ENCODE data around the gene DMRTB1. TPM values are rescaled to one million over a fixed set of nuclear protein-coding genes. Genes with fewer than 3 reads are reported as not detected.

Gene DMRTB1
- total RNA-seq (2014; rRNA removed) (not detected in 2 replicates), Bru-seq, nascent RNA (not detected), BruChase-seq, experiment 1, labeled RNA remaining after a 6-hour chase (not detected), BruChase-seq, experiment 2, labeled RNA remaining after a 2-hour chase (not detected)
- long read RNA-seq: 0 reads

DNA sequence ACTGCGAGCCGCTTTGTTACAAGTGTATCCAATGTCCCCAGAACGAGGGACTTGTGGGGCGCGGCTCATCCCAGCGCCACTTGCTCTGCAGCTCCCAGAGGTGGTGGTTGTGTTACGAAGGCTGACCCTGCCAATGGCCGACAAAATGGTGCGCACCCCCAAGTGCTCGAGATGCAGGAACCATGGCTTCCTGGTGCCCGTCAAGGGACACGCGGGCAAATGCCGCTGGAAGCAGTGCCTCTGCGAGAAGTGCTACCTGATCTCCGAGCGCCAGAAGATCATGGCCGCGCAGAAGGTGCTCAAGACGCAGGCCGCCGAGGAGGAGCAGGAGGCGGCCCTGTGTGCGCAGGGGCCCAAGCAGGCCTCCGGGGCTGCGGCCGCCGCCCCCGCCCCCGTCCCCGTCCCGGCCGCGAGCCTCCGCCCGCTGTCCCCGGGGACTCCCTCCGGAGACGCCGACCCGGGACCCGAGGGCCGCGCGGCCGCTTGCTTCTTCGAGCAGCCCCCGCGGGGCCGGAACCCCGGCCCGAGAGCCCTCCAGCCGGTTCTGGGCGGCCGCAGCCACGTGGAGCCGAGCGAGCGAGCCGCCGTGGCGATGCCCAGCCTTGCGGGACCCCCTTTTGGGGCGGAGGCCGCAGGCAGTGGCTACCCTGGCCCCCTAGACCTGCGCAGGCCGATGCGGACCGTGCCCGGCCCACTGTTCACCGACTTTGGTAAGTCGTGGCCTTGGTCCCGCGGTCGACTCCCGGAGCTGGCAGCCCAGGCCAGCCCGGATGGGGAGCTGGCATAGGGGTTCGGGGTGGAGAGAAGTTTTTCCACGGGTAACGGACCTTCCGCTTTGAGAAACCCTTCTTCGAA is at the start of gene DMRTB1:
TSS of gene DMRTB1 (plus strand) at position 79 of the 855 bp plus-strand sequence. CDS start at position 134, 55 bp downstream.
- H2AFZ ChIP-seq (ENCODE audit: low read length): no peak within 1 kb of the TSS
- H3K4me2 ChIP-seq (ENCODE audit: low read length): no peak within 1 kb of the TSS
- H3K4me3 ChIP-seq (ENCODE audit: low read length): no peak within 1 kb of the TSS
- no TSS peak for BruUV-seq (replicated peaks)
- DNase-seq (no peak), ATAC-seq (no peak)
- intact Hi-C loops (cut with micrococcal nuclease): no loop called here
- POLR2A ChIA-PET (ENCODE audit: unreplicated experiment): no interaction called here
- no peak within 1 kb of the TSS for H3K9ac ChIP-seq (ENCODE audit: low read length)
- no peaks in the 10 kb centered on the region for H3K79me2 ChIP-seq (ENCODE audit: low read length)
- H3K27ac ChIP-seq (ENCODE audit: low read length): no peak within 1 kb of the TSS
- no peaks in the 10 kb centered on the region for H3K27me3 ChIP-seq (ENCODE audit: low read length)
- peaks cover 8% of the 10 kb centered on the region for H3K4me1 ChIP-seq (ENCODE audit: insufficient read depth, low read length)
- H3K9me3 ChIP-seq (ENCODE audit: low read length): no peaks in the 10 kb centered on the region
- no peaks in the 10 kb centered on the region for H3K9me2 ChIP-seq (replicated peaks; ENCODE audit: low read length)
- CTCF ChIA-PET: no interaction called here
- no peaks in the 10 kb centered on the region for H3F3A ChIP-seq (ENCODE audit: low read length, unreplicated experiment)
- no peaks in the 10 kb centered on the region for H3K36me3 ChIP-seq (ENCODE audit: low read depth, low read length)
- TF ChIP-seq EZH2phosphoT487 (IDR thresholded peaks at IDR 0.05; ENCODE audit: borderline replicate concordance, low read length) (no peak), EZH2 (IDR thresholded peaks at IDR 0.05; ENCODE audit: low read length, unreplicated experiment) (no peak)
- TF ChIP-seq, protein P1, sequence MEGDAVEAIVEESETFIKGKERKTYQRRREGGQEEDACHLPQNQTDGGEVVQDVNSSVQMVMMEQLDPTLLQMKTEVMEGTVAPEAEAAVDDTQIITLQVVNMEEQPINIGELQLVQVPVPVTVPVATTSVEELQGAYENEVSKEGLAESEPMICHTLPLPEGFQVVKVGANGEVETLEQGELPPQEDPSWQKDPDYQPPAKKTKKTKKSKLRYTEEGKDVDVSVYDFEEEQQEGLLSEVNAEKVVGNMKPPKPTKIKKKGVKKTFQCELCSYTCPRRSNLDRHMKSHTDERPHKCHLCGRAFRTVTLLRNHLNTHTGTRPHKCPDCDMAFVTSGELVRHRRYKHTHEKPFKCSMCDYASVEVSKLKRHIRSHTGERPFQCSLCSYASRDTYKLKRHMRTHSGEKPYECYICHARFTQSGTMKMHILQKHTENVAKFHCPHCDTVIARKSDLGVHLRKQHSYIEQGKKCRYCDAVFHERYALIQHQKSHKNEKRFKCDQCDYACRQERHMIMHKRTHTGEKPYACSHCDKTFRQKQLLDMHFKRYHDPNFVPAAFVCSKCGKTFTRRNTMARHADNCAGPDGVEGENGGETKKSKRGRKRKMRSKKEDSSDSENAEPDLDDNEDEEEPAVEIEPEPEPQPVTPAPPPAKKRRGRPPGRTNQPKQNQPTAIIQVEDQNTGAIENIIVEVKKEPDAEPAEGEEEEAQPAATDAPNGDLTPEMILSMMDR (conservative IDR thresholded peaks at IDR 0.05; ENCODE audit: low read depth, low read length): no peak
- no peaks in the 10 kb centered on the region for H4K20me1 ChIP-seq (ENCODE audit: low read length)

DNA sequence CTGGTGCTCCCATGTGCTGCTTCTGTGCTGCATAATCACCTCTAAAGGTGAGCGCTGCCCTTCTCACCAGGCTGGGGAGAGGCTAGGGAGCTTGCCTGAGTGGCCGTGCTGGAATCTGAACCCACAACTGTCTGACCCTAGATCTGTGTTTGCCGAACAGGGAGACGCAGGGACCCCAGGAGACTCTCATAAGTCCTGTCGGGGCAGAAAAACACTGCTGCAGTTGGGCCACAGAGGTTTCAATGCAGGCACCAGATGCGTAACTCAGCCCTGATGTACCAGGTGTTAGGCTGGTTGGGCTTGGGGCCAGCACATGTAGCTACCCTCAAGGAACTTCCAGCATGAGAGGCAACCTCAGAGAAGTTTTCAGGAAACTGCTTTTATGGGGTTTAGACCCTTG is 49.5 kb upstream of the DMRTB1 start:
- intact Hi-C loops (cut with micrococcal nuclease): no loop called here
- H3K9me2 ChIP-seq (replicated peaks; ENCODE audit: low read length): no peaks in the 10 kb centered on the region
- no peaks in the 10 kb centered on the region for H3K9me3 ChIP-seq (ENCODE audit: low read length)
- peaks cover 9% of the 10 kb centered on the region; the same call in 1 of the 2 replicates for H3K27me3 ChIP-seq (ENCODE audit: low read length)
- no peak overlapping the region for H3K4me3 ChIP-seq (ENCODE audit: low read length)
- no peaks in the 10 kb centered on the region for H4K20me1 ChIP-seq (ENCODE audit: low read length)
- no peak overlapping the region for H2AFZ ChIP-seq (ENCODE audit: low read length)
- DNase-seq (no peak), ATAC-seq (no peak)
- no peak overlapping the region for H3K27ac ChIP-seq (ENCODE audit: low read length)
- BruUV-seq (replicated peaks): no TSS peak
- no peak overlapping the region for H3K9ac ChIP-seq (ENCODE audit: low read length)
- H3F3A ChIP-seq (ENCODE audit: low read length, unreplicated experiment): no peaks in the 10 kb centered on the region
- H3K36me3 ChIP-seq (ENCODE audit: low read depth, low read length): no peaks in the 10 kb centered on the region
- H3K4me1 ChIP-seq (ENCODE audit: insufficient read depth, low read length): peaks cover 23% of the 10 kb centered on the region
- ChIA-PET CTCF (no interaction called here), POLR2A (ENCODE audit: unreplicated experiment) (no interaction called here)
- TF ChIP-seq EZH2 (IDR thresholded peaks at IDR 0.05; ENCODE audit: low read length, unreplicated experiment) (no peak), EZH2phosphoT487 (IDR thresholded peaks at IDR 0.05; ENCODE audit: borderline replicate concordance, low read length) (no peak)
- TF ChIP-seq, protein P1 (conservative IDR thresholded peaks at IDR 0.05; ENCODE audit: low read depth, low read length): no peak
- no peaks in the 10 kb centered on the region for H3K79me2 ChIP-seq (ENCODE audit: low read length)
- no peak overlapping the region for H3K4me2 ChIP-seq (ENCODE audit: low read length)

DNA sequence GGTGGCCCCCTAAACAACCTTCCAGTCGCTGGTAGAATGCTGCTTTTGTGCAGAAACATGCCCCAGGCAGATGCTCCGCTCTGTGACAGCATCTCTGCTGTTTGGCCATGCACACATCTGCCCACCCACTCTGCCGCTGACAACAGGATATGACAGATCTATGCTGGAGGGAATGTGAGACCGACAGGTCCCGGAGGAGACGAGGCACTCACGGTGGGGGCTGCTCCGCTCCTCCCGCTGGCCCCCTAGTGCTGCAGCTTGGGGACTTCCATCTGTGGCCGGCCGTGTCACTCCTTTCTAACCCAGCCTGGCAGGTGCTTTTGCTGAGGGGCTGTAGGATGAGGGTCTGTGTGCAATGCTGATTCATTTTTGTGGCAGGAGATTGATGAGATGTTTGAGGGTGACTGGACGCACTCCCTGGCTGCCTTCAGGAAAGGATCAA is 49.1 kb upstream of the DMRTB1 start:
- TF ChIP-seq EZH2phosphoT487 (IDR thresholded peaks at IDR 0.05; ENCODE audit: borderline replicate concordance, low read length): no peak
- TF ChIP-seq, protein P1 (conservative IDR thresholded peaks at IDR 0.05; ENCODE audit: low read depth, low read length): no peak
- no peak for TF ChIP-seq EZH2 (IDR thresholded peaks at IDR 0.05; ENCODE audit: low read length, unreplicated experiment)
- Histone ChIP-seq H3K4me3 (ENCODE audit: low read length) (no peak overlapping the region), H3K4me2 (ENCODE audit: low read length) (no peak overlapping the region), H3K9me2 (replicated peaks; ENCODE audit: low read length) (no peaks in the 10 kb centered on the region), H3K9ac (ENCODE audit: low read length) (no peak overlapping the region), H2AFZ (ENCODE audit: low read length) (no peak overlapping the region), H3K9me3 (ENCODE audit: low read length) (no peaks in the 10 kb centered on the region), H4K20me1 (ENCODE audit: low read length) (no peaks in the 10 kb centered on the region), H3F3A (ENCODE audit: low read length, unreplicated experiment) (no peaks in the 10 kb centered on the region), H3K27me3 (ENCODE audit: low read length) (peaks cover 5% of the 10 kb centered on the region; the same call in 1 of the 2 replicates), H3K79me2 (ENCODE audit: low read length) (no peaks in the 10 kb centered on the region), H3K27ac (ENCODE audit: low read length) (no peak overlapping the region), H3K36me3 (ENCODE audit: low read depth, low read length) (no peaks in the 10 kb centered on the region), H3K4me1 (ENCODE audit: insufficient read depth, low read length) (peaks cover 23% of the 10 kb centered on the region)
- CTCF ChIA-PET: no interaction called here
- no peak for DNase-seq
- BruUV-seq (replicated peaks): no TSS peak
- ATAC-seq: no peak
- intact Hi-C loops (cut with micrococcal nuclease): no loop called here
- POLR2A ChIA-PET (ENCODE audit: unreplicated experiment): no interaction called here

Measured in PC-3 (cell line).